HG03558 (cell line): ENCODE results near the gene ZPR1.
"Not testable (repeated sequence)": the region's sequence is repeated elsewhere in the genome, so short reads cannot be mapped to it uniquely, and the experiment has no call there.

Experiments
- ATAC-seq: cut with Tn5 transposase; IDR thresholded peaks from one replicate; pipeline ENCODE4 v1.9.1; 2021; ENCODE audit warnings: moderate number of reproducible peaks; ENCODE audit not compliant: unreplicated experiment; ENCODE audit errors: extremely low read depth

The ZPR1 gene

GRCh38 chr11:116825434-116825833 lies 37.6 kb upstream of the ZPR1 start:
- no peak for ATAC-seq

- ATAC-seq: no peak
These were observed 35.4 kb upstream of the ZPR1 start, which contains the start of gene APOA4 for GRCh38 chr11:116823031-116823843. TSS of gene APOA4 (minus strand) at chr11:116823304. CDS start at chr11:116823191, 113 bp downstream.

- no peak for ATAC-seq
These were observed 34.8 kb upstream of the ZPR1 start for GRCh38 chr11:116822575-116822974.

- no peak for ATAC-seq
These were observed 33.5 kb upstream of the ZPR1 start for GRCh38 chr11:116821050-116821918.

GRCh38 chr11:116819049-116819448 lies 31.2 kb upstream of the ZPR1 start:
- ATAC-seq: no peak

GRCh38 chr11:116814502-116814901 lies 26.7 kb upstream of the ZPR1 start:
- ATAC-seq: no peak

- ATAC-seq: no peak
These were observed 26.1 kb upstream of the ZPR1 start for GRCh38 chr11:116813781-116814471.

- ATAC-seq: no peak
These were observed 25.3 kb upstream of the ZPR1 start for GRCh38 chr11:116813170-116813569.

GRCh38 chr11:116812109-116812508 lies 24.3 kb upstream of the ZPR1 start:
- no peak for ATAC-seq

GRCh38 chr11:116811194-116811593 lies 23.4 kb upstream of the ZPR1 start:
- no peak for ATAC-seq

GRCh38 chr11:116808262-116809175 lies 20.7 kb upstream of the ZPR1 start:
- no peak for ATAC-seq

GRCh38 chr11:116807601-116808261 lies 19.9 kb upstream of the ZPR1 start:
- ATAC-seq: no peak

- ATAC-seq: no peak
These were observed 16.2 kb upstream of the ZPR1 start for GRCh38 chr11:116804001-116804400.

- ATAC-seq: not testable (repeated sequence)
These were observed 13.8 kb upstream of the ZPR1 start for GRCh38 chr11:116801662-116802061.

GRCh38 chr11:116800610-116801009 lies 12.8 kb upstream of the ZPR1 start:
- no peak for ATAC-seq

- no peak for ATAC-seq
These were observed 10.5 kb upstream of the ZPR1 start for GRCh38 chr11:116798368-116798767.

GRCh38 chr11:116797816-116798215 lies 10.0 kb upstream of the ZPR1 start:
- ATAC-seq: no peak

GRCh38 chr11:116796548-116796947 lies 8.7 kb upstream of the ZPR1 start:
- no peak for ATAC-seq

GRCh38 chr11:116794851-116795250 lies 7.0 kb upstream of the ZPR1 start:
- no peak for ATAC-seq
